Neural cell (in vitro differentiated cells): ENCODE measurements around the gene F7. TPM values are rescaled to one million over a fixed set of nuclear protein-coding genes. Genes with fewer than 3 reads are reported as not detected.
A peak's percentile ranks its signal among the peaks of the same experiment; 100 is the strongest.
"Not testable (repeated sequence)": the region's sequence is repeated elsewhere in the genome, so short reads cannot be mapped to it uniquely, and the experiment has no call there.

Experiments used
- H2AFZ ChIP-seq: fragments of 200-600, 300-800 bp; sonication (generic), shearing (Covaris generic); 2 replicates; pipeline ENCODE4 v1.6.0; 2014; ENCODE audit warnings: low read depth, mild to moderate bottlenecking, antibody characterized with exemption, low read length, moderate library complexity
- H3F3A ChIP-seq: fragments of 200-600 bp; shearing (Covaris generic); 2 replicates; pipeline ENCODE4 v1.6.1; 2016; ENCODE audit warnings: mild to moderate bottlenecking, moderate library complexity, mixed read lengths, antibody characterized with exemption, low read length; ENCODE audit not compliant: insufficient read depth, poor library complexity, severe bottlenecking
- H3K27ac ChIP-seq: fragments of 200-600, 300-800 bp; sonication (generic), shearing (Covaris generic); 2 replicates; pipeline ENCODE4 v1.5.1; 2014; ENCODE audit warnings: mild to moderate bottlenecking, low read length, moderate library complexity
- H3K27me3 ChIP-seq: fragments of 300-800, 200-600 bp; sonication (generic), shearing (Covaris generic); 2 replicates; pipeline ENCODE4 v1.6.0; 2014; ENCODE audit warnings: mild to moderate bottlenecking, low read depth, low read length, moderate library complexity; ENCODE audit not compliant: insufficient read depth
- H3K36me3 ChIP-seq: fragments of 300-800, 200-600 bp; sonication (generic), shearing (Covaris generic); 2 replicates; pipeline ENCODE4 v1.5.1; 2014; ENCODE audit warnings: mild to moderate bottlenecking, antibody characterized with exemption, low read length, moderate library complexity; ENCODE audit not compliant: insufficient read depth
- H3K4me2 ChIP-seq: fragments of 300-800, 200-600 bp; sonication (generic), shearing (Covaris generic); 2 replicates; pipeline ENCODE4 v1.6.0; 2014; ENCODE audit warnings: mild to moderate bottlenecking, low read length
- H3K4me3 ChIP-seq: fragments of 300-800, 200-600 bp; sonication (generic), shearing (Covaris generic); 2 replicates; pipeline ENCODE4 v1.5.1; 2014; ENCODE audit warnings: mild to moderate bottlenecking, low read length, moderate library complexity
- H3K79me2 ChIP-seq: fragments of 200-600 bp; shearing (Covaris generic); replicated peaks from 2 replicates; pipeline ENCODE4 v1.6.0; 2014; ENCODE audit warnings: mild to moderate bottlenecking, low read length, moderate library complexity; ENCODE audit not compliant: insufficient read depth
- H3K9ac ChIP-seq: fragments of 300-800, 200-600 bp; sonication (generic), shearing (Covaris generic); 2 replicates; pipeline ENCODE4 v1.6.1; 2016; ENCODE audit warnings: mild to moderate bottlenecking, low read length, mixed read lengths
- H3K9me2 ChIP-seq: fragments of 200-600 bp; shearing (Covaris generic); 2 replicates; pipeline ENCODE4 v1.6.1; 2016; ENCODE audit warnings: mild to moderate bottlenecking, low read length, mixed read lengths; ENCODE audit not compliant: insufficient read depth
- H3K9me3 ChIP-seq: fragments of 200-600, 300-800 bp; sonication (generic), shearing (Covaris generic); 2 replicates; pipeline ENCODE4 v1.6.1; 2016; ENCODE audit warnings: mild to moderate bottlenecking, mixed run types, low read length, moderate library complexity, mixed read lengths
- H4K20me1 ChIP-seq: fragments of 200-600 bp; shearing (Covaris generic); 2 replicates; pipeline ENCODE4 v1.6.1; 2016; ENCODE audit warnings: mild to moderate bottlenecking, mixed run types; ENCODE audit not compliant: insufficient read depth
- EP300 ChIP-seq: fragments of 450-650 bp; conservative IDR thresholded peaks from 2 replicates; pipeline ENCODE4 v1.6.1; 2014; ENCODE audit warnings: antibody characterized with exemption, mild to moderate bottlenecking, moderate library complexity; ENCODE audit not compliant: poor library complexity, severe bottlenecking
- EZH2 ChIP-seq: fragments of 200-600, 300-800 bp; shearing (Covaris generic), sonication (generic); IDR thresholded peaks from 2 replicates; pipeline ENCODE4 v1.6.1; 2014; ENCODE audit warnings: antibody characterized with exemption, low read length, borderline replicate concordance, mild to moderate bottlenecking; ENCODE audit not compliant: insufficient read depth, poor library complexity, severe bottlenecking
- MXI1 ChIP-seq: fragments of 450-650 bp; conservative IDR thresholded peaks from 2 replicates; pipeline ENCODE4 v1.6.1; 2014; ENCODE audit warnings: antibody characterized with exemption, mild to moderate bottlenecking; ENCODE audit not compliant: poor library complexity, severe bottlenecking
- POLR2AphosphoS5 ChIP-seq: IDR thresholded peaks from 2 replicates; pipeline ENCODE4 v1.6.1; 2012
- RAD21 ChIP-seq: fragments of 450-650 bp; conservative IDR thresholded peaks from 2 replicates; pipeline ENCODE4 v1.6.1; 2014; ENCODE audit warnings: antibody characterized with exemption, mild to moderate bottlenecking, moderate library complexity
- SMC3 ChIP-seq: fragments of 450-650 bp; conservative IDR thresholded peaks from 2 replicates; pipeline ENCODE4 v1.6.1; 2014; ENCODE audit warnings: antibody characterized with exemption, mild to moderate bottlenecking, moderate library complexity; ENCODE audit not compliant: poor library complexity
- TAF1 ChIP-seq: IDR thresholded peaks from 2 replicates; pipeline ENCODE4 v1.6.1; 2012; ENCODE audit warnings: low read depth
- polyA plus RNA-seq: library from polyadenylated mRNA; depleted of rRNA; stranded (reverse); fragments of >200 nt; gene quantifications from 2 replicates; pipeline ENCODE4 v1.2.3, GENCODE V29; 2014
- TF ChIP-seq, protein P1 (sequence below): IDR thresholded peaks from 2 replicates; pipeline ENCODE4 v1.6.1; 2012; ENCODE audit warnings: borderline replicate concordance
- TF ChIP-seq, protein P2 (sequence below): fragments of 450-650 bp; IDR thresholded peaks from 2 replicates; pipeline ENCODE4 v1.5.1; 2014; ENCODE audit warnings: antibody characterized with exemption, mild to moderate bottlenecking, moderate library complexity; ENCODE audit not compliant: poor library complexity, severe bottlenecking

F7 gene
- polyA plus RNA-seq, 1 donor from 2014 or later, result 0.32 TPM

DNA sequence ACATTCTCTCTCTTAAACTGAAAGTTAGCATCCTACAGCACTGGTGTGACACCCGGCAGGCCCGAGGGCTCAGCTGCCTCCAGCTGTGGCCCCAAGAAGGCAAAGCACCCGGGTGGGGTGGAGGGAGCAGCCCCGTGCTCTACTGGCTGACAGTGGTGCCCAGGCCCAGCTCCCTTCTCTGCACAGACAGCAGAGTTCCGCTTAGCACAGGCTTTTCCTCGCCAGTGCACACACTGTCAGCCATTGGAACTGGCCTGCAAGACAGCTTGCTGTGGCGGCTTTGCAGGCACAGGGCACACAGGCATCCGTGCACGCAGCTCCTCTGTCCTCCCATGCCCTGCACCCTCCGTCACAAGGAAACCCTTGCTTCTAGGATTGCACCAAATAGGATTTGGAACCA is 3.3 kb upstream of the F7 start:
- not testable (repeated sequence) for H3K4me2 ChIP-seq, H3K9me2 ChIP-seq, H3K4me3 ChIP-seq, H3K9me3 ChIP-seq, H3K27ac ChIP-seq, H4K20me1 ChIP-seq, H3F3A ChIP-seq, H3K9ac ChIP-seq, H2AFZ ChIP-seq, H3K36me3 ChIP-seq, H3K79me2 ChIP-seq, H3K27me3 ChIP-seq
- TF ChIP-seq POLR2AphosphoS5, result peak; percentile 7

DNA sequence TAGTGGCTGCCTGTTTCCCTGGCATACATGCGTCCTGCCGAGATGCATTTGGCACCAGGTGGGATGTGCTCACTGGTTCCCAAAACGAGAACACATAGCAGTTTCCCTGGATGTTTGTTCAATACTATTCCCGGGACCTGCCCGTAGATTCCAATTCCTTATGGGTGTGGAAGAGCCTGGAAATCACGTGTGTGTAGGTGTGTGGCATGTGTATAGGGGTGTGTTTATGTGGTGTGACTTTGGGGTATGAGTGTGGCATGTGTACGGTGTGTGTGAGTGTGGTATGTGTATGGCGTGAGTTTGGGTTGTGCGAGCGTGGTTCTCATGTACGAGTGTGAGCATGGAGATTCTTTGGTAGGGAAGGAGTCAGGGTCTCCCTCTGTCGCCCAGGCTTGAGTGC is 2.9 kb upstream of the F7 start:
- H3K9me2 ChIP-seq, result no peaks in the 10 kb centered on the region
- H3K27me3 ChIP-seq, result no peaks in the 10 kb centered on the region
- no peak overlapping the region for H3K4me3 ChIP-seq
- no peaks in the 10 kb centered on the region for H4K20me1 ChIP-seq
- H2AFZ ChIP-seq, result no peak overlapping the region
- H3K79me2 ChIP-seq, result no peaks in the 10 kb centered on the region
- no peak overlapping the region for H3K27ac ChIP-seq
- H3K9me3 ChIP-seq, result no peaks in the 10 kb centered on the region
- no peak overlapping the region for H3K4me2 ChIP-seq
- TF ChIP-seq, protein P1, sequence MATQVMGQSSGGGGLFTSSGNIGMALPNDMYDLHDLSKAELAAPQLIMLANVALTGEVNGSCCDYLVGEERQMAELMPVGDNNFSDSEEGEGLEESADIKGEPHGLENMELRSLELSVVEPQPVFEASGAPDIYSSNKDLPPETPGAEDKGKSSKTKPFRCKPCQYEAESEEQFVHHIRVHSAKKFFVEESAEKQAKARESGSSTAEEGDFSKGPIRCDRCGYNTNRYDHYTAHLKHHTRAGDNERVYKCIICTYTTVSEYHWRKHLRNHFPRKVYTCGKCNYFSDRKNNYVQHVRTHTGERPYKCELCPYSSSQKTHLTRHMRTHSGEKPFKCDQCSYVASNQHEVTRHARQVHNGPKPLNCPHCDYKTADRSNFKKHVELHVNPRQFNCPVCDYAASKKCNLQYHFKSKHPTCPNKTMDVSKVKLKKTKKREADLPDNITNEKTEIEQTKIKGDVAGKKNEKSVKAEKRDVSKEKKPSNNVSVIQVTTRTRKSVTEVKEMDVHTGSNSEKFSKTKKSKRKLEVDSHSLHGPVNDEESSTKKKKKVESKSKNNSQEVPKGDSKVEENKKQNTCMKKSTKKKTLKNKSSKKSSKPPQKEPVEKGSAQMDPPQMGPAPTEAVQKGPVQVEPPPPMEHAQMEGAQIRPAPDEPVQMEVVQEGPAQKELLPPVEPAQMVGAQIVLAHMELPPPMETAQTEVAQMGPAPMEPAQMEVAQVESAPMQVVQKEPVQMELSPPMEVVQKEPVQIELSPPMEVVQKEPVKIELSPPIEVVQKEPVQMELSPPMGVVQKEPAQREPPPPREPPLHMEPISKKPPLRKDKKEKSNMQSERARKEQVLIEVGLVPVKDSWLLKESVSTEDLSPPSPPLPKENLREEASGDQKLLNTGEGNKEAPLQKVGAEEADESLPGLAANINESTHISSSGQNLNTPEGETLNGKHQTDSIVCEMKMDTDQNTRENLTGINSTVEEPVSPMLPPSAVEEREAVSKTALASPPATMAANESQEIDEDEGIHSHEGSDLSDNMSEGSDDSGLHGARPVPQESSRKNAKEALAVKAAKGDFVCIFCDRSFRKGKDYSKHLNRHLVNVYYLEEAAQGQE, result no peak
- TF ChIP-seq MXI1 (no peak), EZH2 (no peak), EP300 (no peak), POLR2AphosphoS5 (no peak), SMC3 (no peak), RAD21 (no peak), TAF1 (no peak)
- TF ChIP-seq, protein P2, sequence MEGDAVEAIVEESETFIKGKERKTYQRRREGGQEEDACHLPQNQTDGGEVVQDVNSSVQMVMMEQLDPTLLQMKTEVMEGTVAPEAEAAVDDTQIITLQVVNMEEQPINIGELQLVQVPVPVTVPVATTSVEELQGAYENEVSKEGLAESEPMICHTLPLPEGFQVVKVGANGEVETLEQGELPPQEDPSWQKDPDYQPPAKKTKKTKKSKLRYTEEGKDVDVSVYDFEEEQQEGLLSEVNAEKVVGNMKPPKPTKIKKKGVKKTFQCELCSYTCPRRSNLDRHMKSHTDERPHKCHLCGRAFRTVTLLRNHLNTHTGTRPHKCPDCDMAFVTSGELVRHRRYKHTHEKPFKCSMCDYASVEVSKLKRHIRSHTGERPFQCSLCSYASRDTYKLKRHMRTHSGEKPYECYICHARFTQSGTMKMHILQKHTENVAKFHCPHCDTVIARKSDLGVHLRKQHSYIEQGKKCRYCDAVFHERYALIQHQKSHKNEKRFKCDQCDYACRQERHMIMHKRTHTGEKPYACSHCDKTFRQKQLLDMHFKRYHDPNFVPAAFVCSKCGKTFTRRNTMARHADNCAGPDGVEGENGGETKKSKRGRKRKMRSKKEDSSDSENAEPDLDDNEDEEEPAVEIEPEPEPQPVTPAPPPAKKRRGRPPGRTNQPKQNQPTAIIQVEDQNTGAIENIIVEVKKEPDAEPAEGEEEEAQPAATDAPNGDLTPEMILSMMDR, result no peak
- peaks cover 9% of the 10 kb centered on the region for H3K36me3 ChIP-seq
- no peak overlapping the region for H3K9ac ChIP-seq
- peaks cover 6% of the 10 kb centered on the region for H3F3A ChIP-seq

DNA sequence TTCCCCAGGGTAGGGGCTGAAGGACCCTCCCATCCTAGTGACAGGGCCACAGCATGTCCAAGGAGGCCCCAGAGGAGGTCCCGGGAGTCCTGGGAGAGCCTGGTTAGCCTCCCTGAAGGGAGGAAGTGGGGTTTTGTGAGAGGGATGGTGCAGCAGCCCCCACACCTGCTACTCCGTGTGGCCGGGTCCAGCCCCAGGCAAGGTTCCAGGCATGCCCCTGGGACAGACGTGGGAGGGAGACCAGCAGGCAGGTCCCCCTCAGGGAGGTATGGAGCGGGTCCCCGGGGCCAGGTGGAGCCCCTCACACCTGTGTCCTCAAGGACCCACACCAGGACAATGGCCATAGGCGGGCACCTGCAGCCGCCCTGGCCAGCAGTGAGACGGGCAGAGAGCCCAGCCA is 1.9 kb upstream of the F7 start:
- Histone ChIP-seq H3K4me3 (no peak overlapping the region), H3F3A (peaks cover 4% of the 10 kb centered on the region), H3K36me3 (peaks cover 5% of the 10 kb centered on the region), H4K20me1 (no peaks in the 10 kb centered on the region), H3K27me3 (no peaks in the 10 kb centered on the region), H3K4me2 (no peak overlapping the region), H3K9me3 (no peaks in the 10 kb centered on the region), H2AFZ (no peak overlapping the region), H3K9ac (no peak overlapping the region), H3K9me2 (no peaks in the 10 kb centered on the region), H3K27ac (no peak overlapping the region), H3K79me2 (no peaks in the 10 kb centered on the region)
- TF ChIP-seq TAF1 (no peak), EP300 (no peak), SMC3 (no peak), POLR2AphosphoS5 (no peak), RAD21 (no peak), MXI1 (no peak), EZH2 (no peak)
- TF ChIP-seq, protein P2, result no peak
- TF ChIP-seq, protein P1, result no peak
